ENCODE results near the gene SRI.
"Not testable (repeated sequence)": the region's sequence is repeated elsewhere in the genome, so short reads cannot be mapped to it uniquely, and the experiment has no call there.

- TF ChIP-seq CTCF, POLR2A (IDR thresholded peaks at IDR 0.05): not testable (repeated sequence)
These were observed 60.1 kb downstream of the SRI start for GRCh38 chr7:88159741-88160140.
